Posterior vena cava (tissue), 2 donors: ENCODE measurements around the gene CAPRIN1. TPM values are rescaled to one million over a fixed set of nuclear protein-coding genes. Genes with fewer than 3 reads are reported as not detected.
"Not testable (repeated sequence)": the region's sequence is repeated elsewhere in the genome, so short reads cannot be mapped to it uniquely, and the experiment has no call there.

Experiments used
- DNase-seq: peaks from one replicate; pipeline ENCODE4 v3.0.0-alpha.2; 2020; ENCODE audit warnings: low spot score
- intact Hi-C, 2 donors: fragments of 100-400 bp; cut with DNase I; formaldehyde crosslinking; loops; one replicate each; pipeline versions ENCODE4 v1.14.1 to v1.14.2; 2022 to 2023
- total RNA-seq, 2 donors: library from RNA; stranded (reverse); fragmentation: NEBNext Ultra II Directional; extraction: Animal tissue kit (Norgen Biotek cat#: 25700); gene quantifications; one replicate each; pipeline ENCODE4 v1.2.1, GENCODE V29; 2021
- donor health status: DM: yes; HTN: yes; CAD: no.
- donor health status: DM: yes; HTN: yes; CAD: no.

CAPRIN1 gene
- total RNA-seq, 2 donors from 2014 or later: 145 to 149 TPM

- intact Hi-C loops: no loop called here
- DNase-seq: no peak
Measured at GRCh38 chr11:34072041-34072440, 20.5 kb downstream of the CAPRIN1 start.

- intact Hi-C loops: no loop called here
- no peak for DNase-seq
Measured at GRCh38 chr11:34072832-34073231, 21.3 kb downstream of the CAPRIN1 start.

GRCh38 chr11:34074391-34074790, 22.9 kb downstream of the CAPRIN1 start:
- intact Hi-C loops: no loop called here
- DNase-seq: no peak

- DNase-seq: no peak
- intact Hi-C loops: no loop called here
Measured at GRCh38 chr11:34075178-34075820, 23.8 kb downstream of the CAPRIN1 start.

- no peak for DNase-seq
- intact Hi-C loops: no loop called here
Measured at GRCh38 chr11:34080609-34081008, 29.1 kb downstream of the CAPRIN1 start.

GRCh38 chr11:34084637-34085036, 33.1 kb downstream of the CAPRIN1 start:
- no peak for DNase-seq
- intact Hi-C loops: no loop called here

- intact Hi-C loops: no loop called here
- DNase-seq: no peak
Measured at GRCh38 chr11:34086554-34087283, 35.2 kb downstream of the CAPRIN1 start.

GRCh38 chr11:34091825-34092224, 40.3 kb downstream of the CAPRIN1 start:
- intact Hi-C loops: no loop called here
- DNase-seq: no peak

- intact Hi-C loops: not testable (repeated sequence)
Measured at GRCh38 chr11:34094900-34095299, 43.4 kb downstream of the CAPRIN1 start.

GRCh38 chr11:34098813-34099212, 47.3 kb downstream of the CAPRIN1 start:
- intact Hi-C loops: no loop called here
- no peak for DNase-seq

More at GRCh38 chr11:34094900-34095299, 43.4 kb downstream of the CAPRIN1 start:
- not testable (repeated sequence) for DNase-seq

- no peak for DNase-seq
- intact Hi-C loops: loop anchor here (2.0 to 10.0 kb wide), 2 partner anchors 52 to 110 kb away; no protein-coding TSS in a partner anchor
Measured at GRCh38 chr11:34104680-34105078, 53.1 kb downstream of the CAPRIN1 start.

GRCh38 chr11:34105079-34105956, 53.8 kb downstream of the CAPRIN1 start, which contains the start of gene NAT10:
TSS of gene NAT10 (plus strand) at chr11:34105629. CDS start at chr11:34108226, 2,597 bp downstream.
- peak; percentile 99 for DNase-seq
- intact Hi-C loops: loop anchor here (2.0 to 10.0 kb wide), 2 partner anchors 53 to 111 kb away; no protein-coding TSS in a partner anchor

GRCh38 chr11:34105957-34106504, 54.5 kb downstream of the CAPRIN1 start:
- intact Hi-C loops: loop anchor here (2.0 to 10.0 kb wide), 2 partner anchors 53 to 111 kb away; no protein-coding TSS in a partner anchor
- no peak for DNase-seq

- intact Hi-C loops: no loop called here
- no peak for DNase-seq
Measured at GRCh38 chr11:34111722-34112270, 60.3 kb downstream of the CAPRIN1 start.

- intact Hi-C loops: no loop called here
- DNase-seq: no peak
Measured at GRCh38 chr11:34114014-34114413, 62.5 kb downstream of the CAPRIN1 start.

GRCh38 chr11:34114471-34114870, 62.9 kb downstream of the CAPRIN1 start:
- no peak for DNase-seq
- intact Hi-C loops: no loop called here

- intact Hi-C loops: no loop called here
- no peak for DNase-seq
Measured at GRCh38 chr11:34120651-34121050, 69.1 kb downstream of the CAPRIN1 start.

GRCh38 chr11:34124885-34125668, 73.5 kb downstream of the CAPRIN1 start:
- intact Hi-C loops: loop anchor here in 1 of 2 donors (5.0 kb wide), 1 partner anchor 523 kb away; no protein-coding TSS in a partner anchor
- no peak for DNase-seq
